ENCODE measurements around the gene RAX. TPM values are rescaled to one million over a fixed set of nuclear protein-coding genes. Genes with fewer than 3 reads are reported as not detected.

The RAX gene
- total and polyA plus RNA-seq, 2 of the 8 experiments (the other 6 are each of a cell fraction or from before 2014, with no cell fraction given), result 0.12 to 0.52 TPM

DNA sequence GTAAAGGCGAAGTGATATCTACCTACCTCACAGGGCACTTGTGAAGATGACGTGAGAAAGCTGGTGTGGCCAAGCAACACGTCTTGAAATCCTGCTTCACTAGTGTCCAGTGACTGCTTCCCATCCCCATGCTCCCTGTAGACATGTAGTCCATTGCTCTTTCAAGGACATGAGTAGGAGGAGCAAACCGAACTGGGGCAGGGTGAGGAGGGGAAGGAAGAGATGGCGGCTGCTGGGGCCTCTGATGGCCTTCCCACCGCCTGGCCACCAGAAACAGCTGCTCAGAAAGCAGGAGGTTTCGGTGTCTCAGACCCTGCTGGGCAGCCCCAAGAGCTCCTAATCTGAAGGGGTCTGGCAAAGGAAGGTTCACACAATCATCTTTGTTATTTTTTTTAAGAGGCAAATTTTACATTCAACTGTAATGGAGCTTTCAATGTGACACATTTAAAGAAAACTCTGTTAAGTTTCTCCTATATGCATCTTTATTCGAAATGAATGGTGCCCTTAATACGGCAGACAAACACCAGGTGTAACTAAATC, 30.5 kb upstream of the RAX start:
- H3K9ac ChIP-seq (replicated peaks in 1 of 4; ENCODE audit: extremely low read depth in 1 of 4, low read depth in 3 of 4, low read length in 3 of 4), result no peak overlapping the region
- FAIRE-seq (no peak), DNase-seq (ENCODE audit: low read depth in 1 of 2, low spot score in 2 of 2) (no peak)
- H2BK20ac ChIP-seq (ENCODE audit: low read length), result no peak overlapping the region
- 0 out of 2 replicates have a peak overlapping the region, but pooled peaks have one; percentile 75 for H2BK15ac ChIP-seq (ENCODE audit: low read length)
- 84% methylated on average over 9 of the region's 9 CpGs; no CpG with 5 or more reads in 1 of the 2 experiments for WGBS, 2 experiments (ENCODE audit: extremely low coverage in 1 of 2, insufficient coverage in 1 of 2, insufficient read length in 1 of 2, insufficient replicate concordance in 2 of 2, low coverage in 1 of 2, low lambda C conversion rate in 2 of 2, missing lambda C conversion rate in 1 of 2)
- H3K56ac ChIP-seq (replicated peaks; ENCODE audit: insufficient read length, low read depth, low read length), result no peak overlapping the region
- no peak overlapping the region for H3K14ac ChIP-seq (ENCODE audit: insufficient read length)
- no peak overlapping the region for H3K4me2 ChIP-seq (ENCODE audit: insufficient read depth in 1 of 2, low read depth in 2 of 2, low read length in 2 of 2)
- no peaks in the 10 kb centered on the region for H4K20me1 ChIP-seq (replicated peaks in 1 of 2; ENCODE audit: control insufficient read depth in 1 of 2, insufficient read depth in 2 of 2, low read length in 2 of 2)
- no peak overlapping the region for H4K8ac ChIP-seq (ENCODE audit: extremely low read depth, insufficient read depth, low read length)
- H3K27ac ChIP-seq (ENCODE audit: low read depth, low read length), result no peak overlapping the region
- no peak overlapping the region for H2BK5ac ChIP-seq (ENCODE audit: low read depth, low read length)
- peaks cover 0 to 12% (median 5%) of the 10 kb centered on the region in 4 experiments; a peak in 6 of 7 replicates for H3K27me3 ChIP-seq (replicated peaks in 1 of 4; ENCODE audit: control insufficient read depth in 3 of 4, extremely low read depth in 1 of 4, insufficient read depth in 3 of 4, low read length in 3 of 4)
- no peak overlapping the region for H3K4ac ChIP-seq (replicated peaks; ENCODE audit: insufficient read length, low read depth, low read length)
- H3K79me1 ChIP-seq (ENCODE audit: low read depth, low read length), result no peaks in the 10 kb centered on the region
- H3K79me2 ChIP-seq (ENCODE audit: control insufficient read depth in 1 of 2, insufficient read depth in 2 of 2, low read length in 2 of 2), result no peaks in the 10 kb centered on the region
- no peak overlapping the region for H3K23ac ChIP-seq (ENCODE audit: insufficient read length)
- no peak overlapping the region for H3K4me3 ChIP-seq (ENCODE audit: extremely low read depth in 1 of 4, insufficient read depth in 2 of 4, low read depth in 3 of 4, low read length in 4 of 4)
- no peak overlapping the region for H2BK120ac ChIP-seq (replicated peaks; ENCODE audit: low read depth, low read length)
- no peak overlapping the region for H4K5ac ChIP-seq (ENCODE audit: insufficient read length, low read depth, low read length)
- no peak overlapping the region for H2AK5ac ChIP-seq (ENCODE audit: low read depth, low read length)
- no peak overlapping the region for H2AFZ ChIP-seq (ENCODE audit: low read length)
- no peaks in the 10 kb centered on the region for H3K9me3 ChIP-seq (ENCODE audit: insufficient read depth in 2 of 2, low read depth in 1 of 2, low read length in 1 of 2)
- peaks cover 2% of the 10 kb centered on the region; the same call in 1 of the 2 replicates for H3K23me2 ChIP-seq (ENCODE audit: low read depth, low read length)
- ChIA-PET CTCF (ENCODE audit: partially characterized antibody) (interaction anchor here (0.8 to 3.6 kb wide), 8 partner anchors 11 to 108 kb away, joined by 3 to 19 read pairs (median 6); partner anchors contain the start of gene RAX), POLR2A (ENCODE audit: partially characterized antibody) (interaction anchor here (1.2 kb wide), 1 partner anchor 31 kb away, joined by 4 read pairs; the partner anchor contains the start of gene RAX)
- H3K18ac ChIP-seq (ENCODE audit: extremely low read depth, low read length), result no peak overlapping the region
- H2BK12ac ChIP-seq (ENCODE audit: low read depth, low read length), result no peak overlapping the region
- H3K36me3 ChIP-seq (ENCODE audit: control insufficient read depth in 2 of 4, insufficient read depth in 4 of 4, low read length in 3 of 4), result no peaks in the 10 kb centered on the region
- no peak overlapping the region for H4K91ac ChIP-seq (replicated peaks; ENCODE audit: insufficient read length, low read length)
- H3K4me1 ChIP-seq (replicated peaks in 1 of 4; ENCODE audit: control insufficient read depth in 3 of 4, insufficient read depth in 4 of 4, low read length in 3 of 4), result no peaks in the 10 kb centered on the region; a peak in 1 of 7 replicates
- TF ChIP-seq ZNF274 (IDR thresholded peaks at IDR 0.05; ENCODE audit: borderline replicate concordance, extremely low read depth, low read length), result no peak
- no peak for TF ChIP-seq ATF2 (IDR thresholded peaks at IDR 0.05; ENCODE audit: low read length)
- TF ChIP-seq CHD1 (IDR thresholded peaks at IDR 0.05; ENCODE audit: low read depth, low read length), result no peak
- no peak for TF ChIP-seq SP2 (IDR thresholded peaks at IDR 0.05; ENCODE audit: low read length)
- no peak for TF ChIP-seq MAFK (IDR thresholded peaks at IDR 0.05; ENCODE audit: low read depth, low read length)
